Stimulated activated CD4-positive, alpha-beta T cell treated with anti-CD3 and anti-CD28 coated beads, Interleukin-12 subunit alpha, Interleukin-12 subunit beta, amount 100 ng/mL, for 24 hours (primary cell): ENCODE measurements around the gene ROR2.

Experiments used
- DNase-seq, 2 experiments: peaks; one replicate each; pipeline ENCODE4 v3.0.0-alpha.2; 2020; ENCODE audit warnings: low read depth in 2 of 2

The ROR2 gene

GRCh38 chr9:91741522-91741921 is 208.5 kb downstream of the ROR2 start:
- no peak for DNase-seq

GRCh38 chr9:91740701-91741100 is 209.3 kb downstream of the ROR2 start:
- DNase-seq, result no peak

GRCh38 chr9:91736898-91737601 is 213.0 kb downstream of the ROR2 start:
- DNase-seq, result no peak

GRCh38 chr9:91736311-91736710 is 213.7 kb downstream of the ROR2 start:
- DNase-seq, result no peak

GRCh38 chr9:91735049-91735448 is 215.0 kb downstream of the ROR2 start:
- no peak for DNase-seq

GRCh38 chr9:91734371-91734981 is 215.6 kb downstream of the ROR2 start:
- peak; percentile 31 to 66 for DNase-seq

- DNase-seq, result no peak
Measured at GRCh38 chr9:91733006-91733624, 216.9 kb downstream of the ROR2 start.

GRCh38 chr9:91732187-91733005 is 217.6 kb downstream of the ROR2 start:
- DNase-seq, result no peak

GRCh38 chr9:91730806-91731205 is 219.2 kb downstream of the ROR2 start:
- DNase-seq, result no peak

GRCh38 chr9:91729558-91729842 is 220.5 kb downstream of the ROR2 start:
- no peak for DNase-seq

GRCh38 chr9:91727972-91728371 is 222.1 kb downstream of the ROR2 start:
- no peak for DNase-seq

GRCh38 chr9:91727316-91727861 is 222.6 kb downstream of the ROR2 start:
- DNase-seq, result peak in 1 of 2 experiments; percentile 14

- DNase-seq, result no peak
Measured at GRCh38 chr9:91726406-91727100, 223.5 kb downstream of the ROR2 start.

- no peak for DNase-seq
Measured at GRCh38 chr9:91725651-91726050, 224.4 kb downstream of the ROR2 start.

- no peak for DNase-seq
Measured at GRCh38 chr9:91724609-91725505, 225.2 kb downstream of the ROR2 start.

- DNase-seq, result no peak
Measured at GRCh38 chr9:91724068-91724440, 226.0 kb downstream of the ROR2 start.

- no peak for DNase-seq
Measured at GRCh38 chr9:91723420-91724067, 226.5 kb downstream of the ROR2 start.

- DNase-seq, result no peak
Measured at GRCh38 chr9:91720751-91721705, 229.0 kb downstream of the ROR2 start.

- no peak for DNase-seq
Measured at GRCh38 chr9:91720313-91720712, 229.7 kb downstream of the ROR2 start.
